Common myeloid progenitor, CD34-positive (primary cell): ENCODE data around the gene IRX2.

Experiments used
- CTCF ChIA-PET: fragments of 350-600 bp; sonication (Branson Sonifier 250); formaldehyde crosslinking; loops from one replicate; lab custom pipeline; 2021; ENCODE audit warnings: antibody characterized with exemption; lab: Charles Lee
- POLR2A ChIA-PET: fragments of 350-600 bp; sonication (Branson Sonifier 250); formaldehyde crosslinking; loops from one replicate; lab custom pipeline; 2021; ENCODE audit warnings: antibody characterized with exemption; lab: Charles Lee
- DNase-seq, 3 donors: peaks; one replicate each; pipeline versions ENCODE4 v3.0.0 to v3.0.0-alpha.2; 2013
- H3K27ac ChIP-seq, 2 experiments: 1 replicate in 1 of 2; 2 replicates in 1 of 2; pipeline ENCODE4 v1.7.0; 2013; ENCODE audit warnings: inconsistent platforms in 2 of 2, low read length in 2 of 2, mild to moderate bottlenecking in 2 of 2, low read depth in 1 of 2, moderate library complexity in 1 of 2; ENCODE audit not compliant: severe bottlenecking in 2 of 2, insufficient read depth in 1 of 2, poor library complexity in 1 of 2
- H3K27me3 ChIP-seq, 5 experiments: replicated peaks in 2 of 5; 1 replicate in 3 of 5; 2 replicates in 2 of 5; pipeline versions ENCODE4 v1.6.1 to v1.7.0; 2013; ENCODE audit warnings: low read length in 4 of 5, mild to moderate bottlenecking in 2 of 5, moderate library complexity in 2 of 5, inconsistent platforms in 1 of 5; ENCODE audit not compliant: insufficient read depth in 5 of 5, control insufficient read depth in 4 of 5
- H3K36me3 ChIP-seq, 4 experiments: 1 replicate in 2 of 4; 2 replicates in 2 of 4; pipeline versions ENCODE4 v1.6.1 to v1.7.0; 2013; ENCODE audit warnings: low read length in 3 of 4, control low read depth in 1 of 4, mild to moderate bottlenecking in 1 of 4; ENCODE audit not compliant: control insufficient read depth in 4 of 4, insufficient read depth in 4 of 4
- H3K4me1 ChIP-seq, 4 experiments: 1 replicate in 3 of 4; 2 replicates in 1 of 4; pipeline versions ENCODE4 v1.6.1 to v1.7.1; 2013; ENCODE audit warnings: low read length in 3 of 4, mild to moderate bottlenecking in 3 of 4, control low read depth in 1 of 4, inconsistent platforms in 1 of 4, moderate library complexity in 1 of 4; ENCODE audit not compliant: control insufficient read depth in 4 of 4, insufficient read depth in 4 of 4; ENCODE audit errors: control extremely low read depth in 1 of 4
- H3K4me3 ChIP-seq, 7 experiments: 1 replicate in 4 of 7; 2 replicates in 3 of 7; pipeline versions ENCODE4 v1.5.1 to v1.7.0; 2013; ENCODE audit warnings: mild to moderate bottlenecking in 7 of 7, low read length in 6 of 7, moderate library complexity in 6 of 7, inconsistent platforms in 2 of 7, low read depth in 2 of 7, control low read depth in 1 of 7; ENCODE audit not compliant: insufficient read depth in 4 of 7, control insufficient read depth in 1 of 7; ENCODE audit errors: extremely low read depth in 1 of 7
- H3K9me3 ChIP-seq, 5 experiments: 1 replicate in 4 of 5; 2 replicates in 1 of 5; pipeline versions ENCODE4 v1.6.1 to v1.7.1; 2013; ENCODE audit warnings: low read length in 4 of 5, mild to moderate bottlenecking in 2 of 5, inconsistent platforms in 1 of 5, low read depth in 1 of 5, moderate library complexity in 1 of 5; ENCODE audit not compliant: control insufficient read depth in 4 of 5, insufficient read depth in 2 of 5; ENCODE audit errors: control extremely low read depth in 1 of 5
- WGBS: methylation state at CpG from one replicate; pipeline ENCODE4 v1.1.5; 2013; ENCODE audit not compliant: insufficient coverage; 5-methylcytosine and 5-hydroxymethylcytosine counted together

IRX2 gene

DNA sequence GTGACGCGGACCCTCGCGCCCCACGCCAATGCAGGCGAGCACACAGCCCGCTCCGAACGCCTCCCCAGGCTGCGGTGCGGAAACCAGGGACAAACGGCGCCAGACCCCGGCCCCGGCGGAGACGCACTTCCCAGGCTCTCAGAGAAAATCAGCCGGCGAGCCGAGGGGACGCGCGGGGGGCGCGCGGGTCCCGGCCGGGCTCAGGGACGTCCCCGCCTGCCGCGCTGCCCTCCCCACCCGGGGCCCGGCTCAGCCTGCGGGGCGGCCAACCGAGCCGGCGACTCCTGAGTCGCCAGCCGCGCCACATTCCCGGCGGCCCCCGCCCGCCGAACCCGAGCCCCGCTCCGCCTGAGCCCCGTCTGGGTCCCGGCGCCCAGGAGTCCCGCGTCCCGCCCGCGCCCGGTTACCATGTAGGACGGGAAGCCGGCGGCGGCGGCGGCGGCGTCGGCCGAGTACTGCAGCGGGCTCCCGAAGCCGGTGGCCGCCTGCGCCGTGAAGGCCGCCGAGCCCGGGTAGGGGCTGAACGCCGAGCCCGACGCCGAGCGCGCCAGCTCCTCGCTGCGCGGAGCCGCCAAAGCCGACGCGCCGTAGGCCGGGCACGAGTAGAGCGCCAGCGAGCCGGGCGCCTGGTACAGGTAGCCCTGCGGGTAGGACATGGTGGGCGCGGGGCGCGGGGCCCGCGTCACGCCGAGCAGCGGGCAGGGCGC lies 566 bp downstream of the IRX2 start:
- H3K36me3 ChIP-seq = no peaks in the 10 kb centered on the region
- WGBS = 5% methylated on average over 57 of the region's 110 CpGs
- peaks cover 0 to 21% (median 11%) of the 10 kb centered on the region in 4 experiments for H3K4me1 ChIP-seq
- peaks cover 11 to 97% (median 47%) of the 10 kb centered on the region in 5 experiments for H3K27me3 ChIP-seq
- peaks cover 0 to 4% (median 0%) of the 10 kb centered on the region in 5 experiments for H3K9me3 ChIP-seq
- H3K4me3 ChIP-seq = peak overlapping the region in 1 of 7 experiments; percentile 4
- H3K27ac ChIP-seq = no peak overlapping the region
- POLR2A ChIA-PET = no interaction called here
- peak in 1 of 3 donors; percentile 34 for DNase-seq
- CTCF ChIA-PET = no interaction called here

DNA sequence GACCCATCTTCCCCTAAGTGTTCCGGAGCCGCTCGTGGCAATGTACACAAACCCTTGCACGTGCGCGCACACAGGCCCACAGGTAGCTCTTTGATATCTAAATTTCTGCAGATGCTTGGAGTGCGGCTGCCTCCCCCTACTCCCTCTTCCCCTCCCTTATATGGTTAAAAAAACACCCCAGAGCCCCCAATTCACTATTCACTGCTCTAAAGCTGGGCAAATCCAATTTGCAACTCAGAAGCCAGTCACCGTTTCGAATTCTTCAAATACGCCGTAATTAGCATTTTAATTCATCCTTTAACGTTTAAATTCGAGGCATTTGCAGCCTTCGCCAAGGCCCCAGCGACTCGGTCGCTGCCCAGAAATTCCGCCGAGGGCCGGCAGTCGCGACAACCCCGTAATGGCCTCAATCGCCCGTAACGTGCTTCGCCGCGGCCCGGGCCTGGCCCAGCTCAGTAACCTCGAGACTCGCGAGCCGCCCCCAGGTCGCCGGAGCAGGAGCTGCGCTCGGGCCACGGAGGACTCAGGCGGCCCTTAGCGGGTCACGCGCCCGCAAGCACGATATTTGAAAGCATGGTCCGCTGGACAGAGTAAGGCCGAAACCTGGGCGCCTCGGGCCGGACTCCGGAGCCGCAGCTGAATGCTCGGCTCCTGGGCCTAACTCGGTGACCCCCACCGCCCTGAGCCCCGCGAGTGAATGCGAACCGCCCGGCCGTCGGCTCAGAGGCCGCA lies 1.3 kb downstream of the IRX2 start:
- Histone ChIP-seq H3K27ac (no peak overlapping the region), H3K9me3 (peaks cover 0 to 4% (median 0%) of the 10 kb centered on the region in 5 experiments), H3K27me3 (peaks cover 13 to 97% (median 45%) of the 10 kb centered on the region in 5 experiments), H3K4me1 (peaks cover 0 to 19% (median 9%) of the 10 kb centered on the region in 4 experiments), H3K4me3 (peak overlapping the region in 1 of 7 experiments; percentile 4), H3K36me3 (no peaks in the 10 kb centered on the region)
- DNase-seq = no peak
- WGBS = 6% methylated on average over 61 of the region's 63 CpGs
- POLR2A ChIA-PET = no interaction called here
- CTCF ChIA-PET = no interaction called here

DNA sequence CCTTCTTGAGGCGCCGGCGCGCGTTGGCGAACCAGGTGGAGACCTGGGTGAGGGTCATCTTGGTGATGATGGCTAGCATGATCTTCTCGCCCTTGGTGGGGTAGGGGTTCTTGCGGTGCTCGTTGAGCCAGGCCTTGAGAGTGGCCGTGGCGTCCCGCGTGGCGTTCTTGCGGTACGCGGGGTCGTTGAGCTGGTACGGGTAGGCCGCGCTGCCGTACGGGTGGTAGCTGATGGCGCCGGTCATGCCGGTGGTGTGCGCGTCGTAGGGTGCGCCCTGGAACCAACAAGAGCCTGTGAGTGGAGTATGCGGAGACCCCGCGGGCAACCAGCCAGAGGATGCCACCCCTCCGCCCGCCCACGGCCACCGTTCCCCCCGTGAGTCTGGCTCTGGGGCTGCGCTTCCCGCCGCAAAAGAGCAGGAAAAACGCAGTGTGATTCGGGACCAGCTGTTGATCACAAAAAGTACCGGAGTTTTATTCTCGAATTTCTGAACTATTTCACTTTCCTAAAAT lies 1.9 kb downstream of the IRX2 start:
- Histone ChIP-seq H3K4me3 (no peak overlapping the region), H3K27me3 (peaks cover 18 to 97% (median 47%) of the 10 kb centered on the region in 5 experiments), H3K4me1 (peaks cover 0 to 19% (median 5%) of the 10 kb centered on the region in 4 experiments), H3K36me3 (no peaks in the 10 kb centered on the region), H3K27ac (no peak overlapping the region), H3K9me3 (peaks cover 0 to 4% (median 0%) of the 10 kb centered on the region in 5 experiments)
- DNase-seq = peak in 1 of 3 donors; percentile 9
- ChIA-PET POLR2A (no interaction called here), CTCF (no interaction called here)
- WGBS = 7% methylated on average over 41 of the region's 45 CpGs

- WGBS = 14% methylated on average over 55 of the region's 71 CpGs
- H3K4me3 ChIP-seq = no peak overlapping the region
- H3K4me1 ChIP-seq = peaks cover 0 to 19% (median 4%) of the 10 kb centered on the region in 4 experiments
- peaks cover 0 to 4% (median 0%) of the 10 kb centered on the region in 5 experiments for H3K9me3 ChIP-seq
- CTCF ChIA-PET = no interaction called here
- DNase-seq = no peak
- no peaks in the 10 kb centered on the region for H3K36me3 ChIP-seq
- H3K27ac ChIP-seq = no peak overlapping the region
- H3K27me3 ChIP-seq = peaks cover 19 to 97% (median 47%) of the 10 kb centered on the region in 5 experiments
- POLR2A ChIA-PET = no interaction called here
Measured at GRCh38 chr5:2748861-2749513, 2.5 kb downstream of the IRX2 start.

DNA sequence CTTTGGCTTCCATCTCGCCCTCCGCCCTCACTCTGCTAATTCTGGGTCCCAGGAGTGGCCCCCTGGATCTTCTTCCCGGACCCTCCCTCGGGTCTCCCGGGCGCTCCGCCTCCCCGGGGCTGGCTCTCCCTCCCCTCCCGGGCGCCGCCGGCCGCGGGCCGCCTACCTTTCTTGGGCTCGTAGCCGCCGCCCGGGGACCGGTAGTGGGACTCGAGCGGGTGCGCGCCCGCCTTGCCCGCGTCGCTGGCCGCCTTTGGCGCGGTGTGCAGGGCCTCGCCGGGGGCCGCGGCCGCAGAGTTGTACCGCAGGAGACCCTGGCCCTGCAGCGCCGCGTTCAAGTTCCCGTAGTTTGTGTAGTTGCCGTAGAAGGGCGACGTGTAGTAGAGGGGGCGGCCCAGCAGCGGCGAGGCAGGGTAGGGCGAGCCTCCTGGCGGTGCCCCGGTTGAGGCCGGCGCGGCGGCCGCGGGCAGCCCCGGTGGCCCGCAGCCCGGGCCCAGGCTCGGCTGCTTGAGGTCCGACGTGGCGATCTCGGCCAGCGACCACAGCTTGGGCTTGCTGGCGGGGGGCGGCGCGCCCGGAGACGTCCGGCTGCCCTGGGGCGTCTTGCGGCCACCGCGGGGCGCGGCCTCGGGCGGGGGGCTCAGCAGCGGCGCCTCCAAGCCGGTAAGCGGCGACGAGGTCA lies 3.2 kb downstream of the IRX2 start:
- CTCF ChIA-PET = no interaction called here
- H3K9me3 ChIP-seq = peaks cover 0 to 4% (median 0%) of the 10 kb centered on the region in 5 experiments
- peaks cover 22 to 97% (median 43%) of the 10 kb centered on the region in 5 experiments for H3K27me3 ChIP-seq
- peaks cover 0 to 19% (median 4%) of the 10 kb centered on the region in 4 experiments for H3K4me1 ChIP-seq
- DNase-seq = no peak
- H3K4me3 ChIP-seq = peak overlapping the region in 1 of 7 experiments; percentile 11
- 4% methylated on average over 54 of the region's 86 CpGs for WGBS
- H3K36me3 ChIP-seq = no peaks in the 10 kb centered on the region
- no peak overlapping the region for H3K27ac ChIP-seq
- POLR2A ChIA-PET = no interaction called here

DNA sequence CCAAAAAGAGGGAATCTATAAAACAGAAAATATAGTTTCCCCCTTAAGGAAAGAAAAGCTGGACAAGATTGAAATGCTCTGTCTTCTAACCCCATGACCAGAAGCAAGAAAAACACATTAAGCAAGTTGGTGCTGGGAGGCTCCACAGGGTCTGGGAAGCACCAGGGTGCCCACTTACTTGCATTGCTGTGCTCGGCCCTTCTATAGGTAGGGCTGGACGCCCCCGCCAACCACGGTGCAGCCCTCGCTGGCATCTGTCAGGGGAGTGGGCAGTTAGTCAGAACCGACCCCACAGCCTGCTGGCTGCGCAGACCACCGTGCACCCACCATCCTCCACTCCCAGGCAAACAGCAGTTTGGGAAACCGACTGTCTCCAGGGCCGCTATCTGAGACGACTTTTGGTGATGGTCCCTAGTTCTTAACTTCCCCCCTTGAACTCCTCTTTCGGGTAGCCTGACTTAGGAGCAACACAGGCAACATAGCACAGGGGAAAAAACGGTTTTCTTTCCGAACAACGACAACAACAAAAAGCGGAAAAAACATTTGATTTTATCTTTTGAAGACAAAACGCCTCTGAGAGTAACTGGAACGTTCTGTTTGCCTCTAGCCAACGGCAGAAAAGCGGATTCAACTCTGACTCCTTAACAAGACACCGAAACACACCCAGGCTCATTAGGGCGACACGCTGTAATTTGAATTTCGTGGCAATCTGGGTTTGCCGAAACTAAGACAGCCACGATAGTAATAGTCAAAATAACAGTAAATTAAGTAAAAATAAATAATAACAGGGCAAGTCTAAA lies 3.9 kb downstream of the IRX2 start:
- DNase-seq = peak in 1 of 3 donors; percentile 17
- Histone ChIP-seq H3K27me3 (peaks cover 19 to 97% (median 45%) of the 10 kb centered on the region in 5 experiments), H3K4me3 (peak overlapping the region in 1 of 7 experiments; percentile 11)

More for the DNA sequence above, 3.9 kb downstream of the IRX2 start:
- ChIA-PET POLR2A (no interaction called here), CTCF (no interaction called here)
- Histone ChIP-seq H3K27ac (no peak overlapping the region), H3K9me3 (peaks cover 0 to 5% (median 0%) of the 10 kb centered on the region in 5 experiments), H3K4me1 (peaks cover 0 to 18% (median 4%) of the 10 kb centered on the region in 4 experiments), H3K36me3 (no peaks in the 10 kb centered on the region)
- 3% methylated on average over 22 of the region's 26 CpGs for WGBS
